Kidney (tissue), 14 donors: ENCODE data around the gene CREBL2. TPM values are rescaled to one million over a fixed set of nuclear protein-coding genes. Genes with fewer than 3 reads are reported as not detected.
"Not testable (repeated sequence)": the region's sequence is repeated elsewhere in the genome, so short reads cannot be mapped to it uniquely, and the experiment has no call there.

ENCODE experiments used
- DNase-seq, 5 donors: peaks; one replicate each; pipeline ENCODE4 v3.0.0-alpha.2; 2013 to 2020
- FAIRE-seq: peaks from 2 replicates; lab custom pipeline; 2012; peaks lifted over from hg19 to GRCh38; lab: Jason Lieb, UNC
- H3K27ac ChIP-seq, 2 donors: one replicate each; pipeline ENCODE4 v1.7.0; 2013; ENCODE audit warnings: low read depth in 2 of 2, low read length in 2 of 2, inconsistent platforms in 1 of 2
- H3K27me3 ChIP-seq: one replicate; pipeline ENCODE4 v1.7.1; 2013; ENCODE audit warnings: low read length, inconsistent platforms; ENCODE audit not compliant: control insufficient read depth, insufficient read depth
- H3K36me3 ChIP-seq, 3 donors: one replicate each; pipeline versions ENCODE4 v1.7.0 to v1.7.1; 2013; ENCODE audit warnings: low read length in 3 of 3, control low read depth in 1 of 3, inconsistent platforms in 1 of 3; ENCODE audit not compliant: insufficient read depth in 3 of 3, control insufficient read depth in 2 of 3
- H3K4me1 ChIP-seq, 3 donors: one replicate each; pipeline versions ENCODE4 v1.7.0 to v1.7.1; 2013; ENCODE audit warnings: low read length in 3 of 3, inconsistent platforms in 1 of 3, low read depth in 1 of 3; ENCODE audit not compliant: control insufficient read depth in 2 of 3, insufficient read depth in 2 of 3
- H3K4me3 ChIP-seq, 3 donors: one replicate each; pipeline versions ENCODE4 v1.7.0 to v1.8.1; 2013; ENCODE audit warnings: low read length in 3 of 3, control low read depth in 1 of 3, inconsistent platforms in 1 of 3
- H3K9ac ChIP-seq, 3 donors: one replicate each; pipeline versions ENCODE4 v1.7.0 to v1.7.1; 2013; ENCODE audit warnings: low read length in 3 of 3, control low read depth in 1 of 3, inconsistent platforms in 1 of 3
- H3K9me3 ChIP-seq, 3 donors: one replicate each; pipeline versions ENCODE4 v1.7.0 to v1.7.1; 2013; ENCODE audit warnings: low read length in 3 of 3, control low read depth in 1 of 3, inconsistent platforms in 1 of 3; ENCODE audit not compliant: control insufficient read depth in 2 of 3, insufficient read depth in 1 of 3
- CTCF ChIP-seq: IDR thresholded peaks from 3 replicates; pipeline ENCODE4 v1.5.1; 2012; ENCODE audit warnings: mild to moderate bottlenecking, moderate library complexity, borderline replicate concordance; ENCODE audit not compliant: insufficient read depth; ENCODE audit errors: extremely low read depth
- intact Hi-C: fragments of 100-400 bp; cut with DNase I; formaldehyde crosslinking; loops from one replicate; pipeline ENCODE4 v1.11.1; 2022
- polyA plus RNA-seq: library from polyadenylated mRNA; stranded (reverse); fragments of 350-450 nt; fragmentation: Illumina TruSeq; extraction: RNeasy Lipid Tissue Mini Kit (QIAGEN cat#74804); gene quantifications from one replicate; pipeline ENCODE4 v1.2.3, GENCODE V29; 2014; ENCODE audit warnings: low read depth, low replicate concordance; ENCODE audit not compliant: insufficient read depth
- total RNA-seq: library from RNA; stranded (reverse); fragmentation: NEBNext Ultra II Directional; extraction: Animal tissue kit (Norgen Biotek cat#: 25700); gene quantifications from one replicate; pipeline ENCODE4 v1.2.1, GENCODE V29; 2021
- donor health status: control.
- donor health status: control.
- donor health status: control.
- donor health status: control.
- donor health status: control.
- donor health status: DM: yes; HTN: yes; CAD: no.
- donor health status: Normal renal cell carcinoma (clear cell type).

CREBL2 gene
- total and polyA plus RNA-seq, 2 donors from 2014 or later: 35.8 to 38.6 TPM

GRCh38 chr12:12592930-12593329 lies 18.7 kb upstream of the CREBL2 start:
- Histone ChIP-seq H3K4me1 (no peaks in the 10 kb centered on the region), H3K4me3 (no peak overlapping the region), H3K9me3 (no peaks in the 10 kb centered on the region), H3K27ac (no peak overlapping the region), H3K36me3 (no peaks in the 10 kb centered on the region), H3K9ac (no peak overlapping the region), H3K27me3 (no peaks in the 10 kb centered on the region)
- FAIRE-seq (no peak), DNase-seq (no peak)
- no peak for TF ChIP-seq CTCF
- intact Hi-C loops: no loop called here

GRCh38 chr12:12595929-12596328 lies 15.7 kb upstream of the CREBL2 start:
- H3K27me3 ChIP-seq, H3K4me1 ChIP-seq, H3K9ac ChIP-seq, FAIRE-seq, H3K9me3 ChIP-seq, H3K36me3 ChIP-seq, H3K27ac ChIP-seq, intact Hi-C loops, DNase-seq, H3K4me3 ChIP-seq: not testable (repeated sequence)

GRCh38 chr12:12596598-12596997 lies 15.1 kb upstream of the CREBL2 start:
- H3K9ac ChIP-seq, H3K4me1 ChIP-seq, intact Hi-C loops, DNase-seq, H3K4me3 ChIP-seq, H3K27me3 ChIP-seq, FAIRE-seq, H3K36me3 ChIP-seq, H3K9me3 ChIP-seq, H3K27ac ChIP-seq: not testable (repeated sequence)

- no peaks in the 10 kb centered on the region for H3K9me3 ChIP-seq
- no peak for TF ChIP-seq CTCF
- DNase-seq (no peak), FAIRE-seq (no peak)
- no peaks in the 10 kb centered on the region for H3K27me3 ChIP-seq
- H3K4me1 ChIP-seq: no peaks in the 10 kb centered on the region
- H3K4me3 ChIP-seq: no peak overlapping the region
- H3K27ac ChIP-seq: no peak overlapping the region
- no peak overlapping the region for H3K9ac ChIP-seq
- H3K36me3 ChIP-seq: no peaks in the 10 kb centered on the region
- intact Hi-C loops: no loop called here
Measured at GRCh38 chr12:12598864-12599263, 12.8 kb upstream of the CREBL2 start.
